Erythroblast (primary cell): ENCODE measurements around the gene HELB.

Experiments used
- GATA1 ChIP-seq: IDR thresholded peaks from 2 replicates; pipeline ENCODE4 v1.6.1; 2011; ENCODE audit warnings: low read depth, mild to moderate bottlenecking, control low read depth, low read length, moderate library complexity
- POLR2A ChIP-seq: IDR thresholded peaks from 2 replicates; pipeline ENCODE4 v1.6.1; 2011; ENCODE audit warnings: mild to moderate bottlenecking, low read length

DNA sequence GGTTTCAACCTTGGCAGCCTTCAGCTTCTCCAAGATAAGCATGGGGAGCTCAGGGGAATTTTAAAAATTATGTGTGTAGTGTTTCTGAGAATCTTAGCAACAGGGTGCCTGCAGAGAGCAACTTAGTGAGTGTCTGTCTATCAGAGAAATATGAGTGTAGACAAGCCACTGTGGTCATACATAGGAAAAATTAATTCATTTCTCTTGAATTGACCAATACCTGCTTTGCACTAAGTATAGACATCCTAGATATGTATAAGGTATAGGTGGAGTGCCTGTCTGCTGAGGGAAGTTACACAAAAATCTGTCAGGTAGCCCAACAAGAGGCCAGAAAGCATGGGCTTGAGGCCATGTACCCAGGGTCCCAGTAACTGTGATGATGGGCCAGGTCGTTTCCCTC lies 20.7 kb downstream of the HELB start:
- TF ChIP-seq POLR2A, result no peak
- TF ChIP-seq GATA1, result no peak
